AG04450 (cell line): ENCODE data around the gene TRPC6. TPM values are rescaled to one million over a fixed set of nuclear protein-coding genes. Genes with fewer than 3 reads are reported as not detected.
"Not testable (repeated sequence)": the region's sequence is repeated elsewhere in the genome, so short reads cannot be mapped to it uniquely, and the experiment has no call there.

Experiments
- CTCF ChIA-PET: fragments of 300-600, 350-600 bp; formaldehyde crosslinking; extraction: SDS; loops from one replicate; lab custom pipeline; 2022; ENCODE audit warnings: antibody characterized with exemption, inconsistent platforms; lab: Charles Lee
- POLR2A ChIA-PET: fragments of 350-600 bp; formaldehyde crosslinking; extraction: SDS; loops from one replicate; lab custom pipeline; 2021; ENCODE audit warnings: antibody characterized with exemption, inconsistent platforms; lab: Yijun Ruan, JAX
- DNase-seq: peaks from one replicate; pipeline ENCODE4 v3.0.0-alpha.2; 2011; ENCODE audit warnings: low read depth, low spot score
- H3K27ac ChIP-seq: one replicate; pipeline ENCODE4 v1.5.1; 2012; ENCODE audit warnings: low read depth, low read length, control low read depth
- H3K27me3 ChIP-seq: one replicate; pipeline ENCODE4 v1.6.0; 2012; ENCODE audit warnings: low read length; ENCODE audit not compliant: control insufficient read depth, insufficient read depth
- H3K4me3 ChIP-seq: 2 replicates; pipeline ENCODE4 v1.5.1; 2011; ENCODE audit warnings: mild to moderate bottlenecking, low read depth, low read length, control low read depth
- H3K9me3 ChIP-seq: 2 replicates; pipeline ENCODE4 v1.5.1; 2012; ENCODE audit warnings: low read length; ENCODE audit not compliant: control insufficient read depth, insufficient read depth
- polyA plus RNA-seq: library from polyadenylated mRNA; depleted of rRNA; stranded (reverse); fragments of >200 nt; gene quantifications from 2 replicates; pipeline ENCODE4 v1.2.3, GENCODE V29; 2011
- TF ChIP-seq, protein P1 (sequence below): IDR thresholded peaks from 2 replicates; pipeline ENCODE4 v1.5.1; 2011; ENCODE audit warnings: low read depth, low read length, control low read depth, inconsistent platforms

TRPC6 gene
- polyA plus RNA-seq, 1 experiment, result 5.6 TPM

- CTCF ChIA-PET, result interaction anchor here (1.2 to 1.5 kb wide), 2 partner anchors 419 to 566 kb away, joined by 3 to 4 read pairs; no protein-coding TSS in a partner anchor
- H3K4me3 ChIP-seq, result no peak overlapping the region
- POLR2A ChIA-PET, result no interaction called here
- TF ChIP-seq, protein P1, sequence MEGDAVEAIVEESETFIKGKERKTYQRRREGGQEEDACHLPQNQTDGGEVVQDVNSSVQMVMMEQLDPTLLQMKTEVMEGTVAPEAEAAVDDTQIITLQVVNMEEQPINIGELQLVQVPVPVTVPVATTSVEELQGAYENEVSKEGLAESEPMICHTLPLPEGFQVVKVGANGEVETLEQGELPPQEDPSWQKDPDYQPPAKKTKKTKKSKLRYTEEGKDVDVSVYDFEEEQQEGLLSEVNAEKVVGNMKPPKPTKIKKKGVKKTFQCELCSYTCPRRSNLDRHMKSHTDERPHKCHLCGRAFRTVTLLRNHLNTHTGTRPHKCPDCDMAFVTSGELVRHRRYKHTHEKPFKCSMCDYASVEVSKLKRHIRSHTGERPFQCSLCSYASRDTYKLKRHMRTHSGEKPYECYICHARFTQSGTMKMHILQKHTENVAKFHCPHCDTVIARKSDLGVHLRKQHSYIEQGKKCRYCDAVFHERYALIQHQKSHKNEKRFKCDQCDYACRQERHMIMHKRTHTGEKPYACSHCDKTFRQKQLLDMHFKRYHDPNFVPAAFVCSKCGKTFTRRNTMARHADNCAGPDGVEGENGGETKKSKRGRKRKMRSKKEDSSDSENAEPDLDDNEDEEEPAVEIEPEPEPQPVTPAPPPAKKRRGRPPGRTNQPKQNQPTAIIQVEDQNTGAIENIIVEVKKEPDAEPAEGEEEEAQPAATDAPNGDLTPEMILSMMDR, result no peak
- no peaks in the 10 kb centered on the region for H3K9me3 ChIP-seq
- H3K27me3 ChIP-seq, result no peaks in the 10 kb centered on the region
- no peak for DNase-seq
- peak overlapping the region; percentile 43 for H3K27ac ChIP-seq
Observed at GRCh38 chr11:101441747-101442146, 142.1 kb downstream of the TRPC6 start.

GRCh38 chr11:101439488-101439887 is 144.3 kb downstream of the TRPC6 start:
- Histone ChIP-seq H3K9me3 (no peaks in the 10 kb centered on the region), H3K4me3 (no peak overlapping the region), H3K27ac (no peak overlapping the region), H3K27me3 (no peaks in the 10 kb centered on the region)
- ChIA-PET CTCF (interaction anchor here (1.6 to 8.8 kb wide), 2 partner anchors 11 to 49 kb away, joined by 4 to 89 read pairs; no protein-coding TSS in a partner anchor), POLR2A (no interaction called here)
- no peak for DNase-seq
- TF ChIP-seq, protein P1, result no peak

DNA sequence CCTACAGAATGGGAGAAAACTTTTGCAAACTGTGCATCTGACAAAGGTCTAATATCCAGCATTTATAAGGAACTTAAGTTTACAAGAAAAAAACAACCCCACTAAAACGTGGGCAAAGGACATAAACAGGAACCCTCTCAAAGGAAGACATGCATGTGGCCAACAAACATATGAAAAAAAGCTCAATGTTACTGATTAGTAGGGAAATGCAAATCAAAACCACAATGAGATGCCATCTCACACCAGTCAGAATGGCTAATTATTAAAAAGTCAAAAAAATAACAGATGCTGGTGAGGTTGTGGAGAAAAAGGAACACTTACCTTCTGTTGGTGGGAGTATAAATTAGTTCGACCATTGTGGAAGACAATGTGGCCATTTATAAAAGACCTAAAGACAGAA is 145.1 kb downstream of the TRPC6 start:
- CTCF ChIA-PET, result interaction anchor here (1.6 to 8.8 kb wide), 3 partner anchors 10 to 48 kb away, joined by 4 to 89 read pairs (median 6); no protein-coding TSS in a partner anchor
- not testable (repeated sequence) for DNase-seq, H3K27ac ChIP-seq

GRCh38 chr11:101438126-101438525 is 145.7 kb downstream of the TRPC6 start:
- TF ChIP-seq, protein P1, result no peak
- Histone ChIP-seq H3K27ac (no peak overlapping the region), H3K4me3 (no peak overlapping the region), H3K27me3 (no peaks in the 10 kb centered on the region), H3K9me3 (no peaks in the 10 kb centered on the region)
- DNase-seq, result no peak
- ChIA-PET CTCF (interaction anchor here (1.1 to 8.8 kb wide), 6 partner anchors 10 to 570 kb away, joined by 3 to 89 read pairs (median 6); no protein-coding TSS in a partner anchor), POLR2A (no interaction called here)

More for the DNA sequence above, 145.1 kb downstream of the TRPC6 start:
- H3K27me3 ChIP-seq, H3K9me3 ChIP-seq, H3K4me3 ChIP-seq, POLR2A ChIA-PET: not testable (repeated sequence)

DNA sequence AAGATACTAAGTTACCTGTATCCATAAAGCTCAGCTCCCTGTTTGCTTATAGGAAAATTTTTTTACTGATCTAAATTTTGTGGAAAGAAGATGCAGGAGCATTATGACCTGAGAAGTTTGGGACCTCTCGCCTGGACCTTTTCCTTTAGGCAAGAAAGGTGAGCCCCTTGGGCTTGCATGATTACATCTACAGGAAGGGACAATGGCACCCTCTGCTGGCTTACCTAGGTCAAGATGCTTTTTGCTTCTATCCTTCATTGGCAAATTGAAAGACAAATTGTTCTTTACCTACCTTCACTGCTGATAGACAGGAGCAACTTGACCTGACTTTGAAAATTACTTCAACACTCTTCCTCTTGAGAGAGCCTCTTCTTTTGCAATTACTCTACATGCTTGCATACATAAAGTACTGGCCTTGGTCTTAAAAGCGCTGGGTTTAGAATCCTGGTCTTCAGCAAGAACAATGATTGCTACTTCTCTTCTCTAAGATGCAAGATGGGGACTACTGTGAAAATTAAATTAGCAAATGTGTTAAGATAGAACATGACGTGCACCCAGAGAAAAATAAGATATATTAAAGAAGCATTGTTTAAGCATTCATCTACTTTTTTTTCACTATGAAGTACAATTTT is 147.2 kb downstream of the TRPC6 start:
- CTCF ChIA-PET, result interaction anchor here (0.6 to 8.8 kb wide), 18 partner anchors 8 to 680 kb away, joined by 3 to 89 read pairs (median 4); no protein-coding TSS in a partner anchor
- Histone ChIP-seq H3K9me3 (no peaks in the 10 kb centered on the region), H3K4me3 (no peak overlapping the region), H3K27me3 (no peaks in the 10 kb centered on the region), H3K27ac (no peak overlapping the region)
- POLR2A ChIA-PET, result no interaction called here
- DNase-seq, result no peak
- TF ChIP-seq, protein P1, result peak; percentile 81
